ENCODE data around the gene MIR17HG.
"Not testable (repeated sequence)": the region's sequence is repeated elsewhere in the genome, so short reads cannot be mapped to it uniquely, and the experiment has no call there.

Gene MIR17HG

DNA sequence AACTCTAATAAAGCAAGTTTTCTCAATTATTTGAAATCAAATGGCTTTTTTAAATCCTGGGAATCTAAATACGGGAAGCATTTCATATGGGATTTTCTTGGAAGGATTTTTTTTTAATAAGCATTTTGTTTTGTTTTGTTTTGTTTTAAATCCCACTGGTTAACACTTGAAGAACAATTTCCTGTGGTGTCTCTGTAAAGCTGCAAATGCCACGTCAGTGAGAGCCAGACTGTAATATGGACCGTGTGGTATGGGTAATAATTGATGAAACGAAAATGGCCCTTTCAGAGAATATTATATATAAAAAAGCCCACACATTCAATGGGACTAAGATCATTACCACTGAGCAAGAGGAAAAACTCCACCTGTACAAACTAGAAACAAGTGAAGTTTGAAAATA, 33.9 kb upstream of the MIR17HG start:
- Histone ChIP-seq H3K27ac (ENCODE audit: low read depth, low read length, severe bottlenecking) (no peak overlapping the region), H3K36me3 (ENCODE audit: control insufficient read depth, insufficient read depth, low read length) (no peaks in the 10 kb centered on the region), H3K9me3 (ENCODE audit: control insufficient read depth, low read length) (no peaks in the 10 kb centered on the region), H3K4me3 (ENCODE audit: extremely low read depth, insufficient read depth, low read length, poor library complexity, severe bottlenecking) (no peak overlapping the region), H3K4me1 (ENCODE audit: control insufficient read depth, insufficient read depth, low read length, poor library complexity, severe bottlenecking) (no peaks in the 10 kb centered on the region)
- WGBS, 2 experiments (ENCODE audit: insufficient coverage in 2 of 2) = 40 to 90% methylated on average over 1 to 2 of the region's 4 CpGs

DNA sequence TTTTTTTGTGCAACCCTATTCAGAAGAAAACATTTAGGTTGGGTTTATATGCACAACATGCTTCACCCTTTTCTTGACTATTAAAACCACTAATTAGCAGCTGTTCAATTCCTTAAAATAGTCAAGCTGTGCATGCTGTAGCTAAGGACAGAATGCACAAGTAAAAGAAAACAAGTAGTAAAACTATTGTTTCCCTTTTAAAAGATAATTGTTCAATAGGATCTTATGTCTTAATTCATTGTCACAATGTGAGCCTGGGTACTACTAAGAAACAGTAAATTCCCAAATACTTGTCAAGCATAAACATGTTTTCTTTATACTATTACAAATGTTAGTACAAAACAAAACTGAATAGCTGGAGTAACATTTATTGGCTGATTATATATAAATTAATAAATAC, 32.6 kb upstream of the MIR17HG start:
- Histone ChIP-seq H3K4me3 (ENCODE audit: extremely low read depth, insufficient read depth, low read length, poor library complexity, severe bottlenecking) (no peak overlapping the region), H3K36me3 (ENCODE audit: control insufficient read depth, insufficient read depth, low read length) (no peaks in the 10 kb centered on the region), H3K4me1 (ENCODE audit: control insufficient read depth, insufficient read depth, low read length, poor library complexity, severe bottlenecking) (no peaks in the 10 kb centered on the region), H3K9me3 (ENCODE audit: control insufficient read depth, low read length) (no peaks in the 10 kb centered on the region), H3K27ac (ENCODE audit: low read depth, low read length, severe bottlenecking) (no peak overlapping the region)

DNA sequence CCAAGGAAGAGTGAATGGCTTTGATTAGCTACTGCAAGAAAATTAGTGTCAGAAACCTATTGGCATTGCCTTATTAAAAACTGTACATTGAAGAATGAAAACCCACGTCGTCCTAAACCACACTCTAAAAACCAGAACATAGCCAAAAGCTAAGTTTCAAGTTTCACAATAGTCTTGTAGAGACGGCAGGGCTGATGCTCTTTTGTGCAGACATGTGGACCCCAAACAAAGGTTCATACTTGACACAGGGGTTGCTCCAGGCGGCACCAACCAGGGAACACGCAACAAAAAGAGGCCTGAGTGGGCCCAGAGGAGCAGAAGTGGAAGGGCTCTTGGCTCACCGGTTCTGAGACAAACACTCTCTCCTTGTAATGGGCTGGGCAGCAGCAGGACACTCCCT, 28.6 kb upstream of the MIR17HG start:
- Histone ChIP-seq H3K36me3 (ENCODE audit: control insufficient read depth, insufficient read depth, low read length) (no peaks in the 10 kb centered on the region), H3K9me3 (ENCODE audit: control insufficient read depth, low read length) (no peaks in the 10 kb centered on the region), H3K27ac (ENCODE audit: low read depth, low read length, severe bottlenecking) (no peak overlapping the region), H3K4me1 (ENCODE audit: control insufficient read depth, insufficient read depth, low read length, poor library complexity, severe bottlenecking) (no peaks in the 10 kb centered on the region), H3K4me3 (ENCODE audit: extremely low read depth, insufficient read depth, low read length, poor library complexity, severe bottlenecking) (no peak overlapping the region)
- 81 to 86% methylated on average over 4 to 6 of the region's 6 CpGs for WGBS, 2 experiments (ENCODE audit: insufficient coverage in 2 of 2)

DNA sequence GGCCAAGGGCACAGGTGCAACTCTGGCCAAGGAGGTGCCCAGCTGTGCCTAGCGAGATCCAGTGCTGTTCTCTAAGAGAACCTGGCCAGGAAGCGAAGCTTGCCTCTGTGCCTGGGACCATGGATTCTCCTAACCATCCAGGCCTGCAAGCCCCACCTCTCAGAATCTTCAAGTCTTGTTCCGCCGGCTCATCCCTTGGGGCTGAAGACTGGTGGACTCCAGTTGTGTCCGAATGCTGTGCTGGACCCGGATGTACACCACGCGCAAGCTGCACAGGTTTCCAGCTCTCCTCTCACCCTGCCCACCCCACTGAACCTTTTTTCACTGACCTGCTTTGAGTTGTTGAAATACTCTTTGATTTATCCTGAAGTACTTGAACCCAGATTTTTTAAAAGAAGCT, 27.5 kb upstream of the MIR17HG start:
- H3K27ac ChIP-seq (ENCODE audit: low read depth, low read length, severe bottlenecking) = no peak overlapping the region
- no peaks in the 10 kb centered on the region for H3K4me1 ChIP-seq (ENCODE audit: control insufficient read depth, insufficient read depth, low read length, poor library complexity, severe bottlenecking)
- no peaks in the 10 kb centered on the region for H3K9me3 ChIP-seq (ENCODE audit: control insufficient read depth, low read length)
- H3K4me3 ChIP-seq (ENCODE audit: extremely low read depth, insufficient read depth, low read length, poor library complexity, severe bottlenecking) = no peak overlapping the region
- no peaks in the 10 kb centered on the region for H3K36me3 ChIP-seq (ENCODE audit: control insufficient read depth, insufficient read depth, low read length)
- WGBS, 2 experiments (ENCODE audit: insufficient coverage in 2 of 2) = 88 to 92% methylated on average over 6 to 8 of the region's 8 CpGs

DNA sequence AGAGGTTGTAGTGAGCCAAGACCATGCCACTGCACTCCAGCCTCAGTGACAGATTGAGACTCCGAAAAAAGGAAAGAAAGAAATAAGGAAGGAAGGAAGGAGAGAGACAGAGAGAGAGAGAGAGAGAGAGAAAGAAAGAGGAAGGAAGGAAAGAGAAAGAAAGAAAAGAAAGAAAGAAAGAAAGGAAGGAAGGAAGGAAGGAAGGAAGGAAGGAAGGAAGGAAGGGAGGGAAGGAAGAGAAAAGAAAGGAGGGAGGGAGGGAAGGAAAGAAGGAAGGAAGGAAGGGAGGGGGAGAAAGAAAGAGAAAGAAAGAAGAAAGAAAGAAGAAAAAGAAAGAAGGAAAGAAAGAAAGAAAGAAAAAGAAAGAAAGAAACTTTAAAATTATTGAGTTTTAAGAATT, 26.5 kb upstream of the MIR17HG start:
- H3K36me3 ChIP-seq (ENCODE audit: control insufficient read depth, insufficient read depth, low read length); H3K27ac ChIP-seq (ENCODE audit: low read depth, low read length, severe bottlenecking); H3K4me1 ChIP-seq (ENCODE audit: control insufficient read depth, insufficient read depth, low read length, poor library complexity, severe bottlenecking); H3K4me3 ChIP-seq (ENCODE audit: extremely low read depth, insufficient read depth, low read length, poor library complexity, severe bottlenecking); H3K9me3 ChIP-seq (ENCODE audit: control insufficient read depth, low read length): not testable (repeated sequence)
- 36 to 50% methylated on average over 1 of the region's 1 CpG for WGBS, 2 experiments (ENCODE audit: insufficient coverage in 2 of 2)

DNA sequence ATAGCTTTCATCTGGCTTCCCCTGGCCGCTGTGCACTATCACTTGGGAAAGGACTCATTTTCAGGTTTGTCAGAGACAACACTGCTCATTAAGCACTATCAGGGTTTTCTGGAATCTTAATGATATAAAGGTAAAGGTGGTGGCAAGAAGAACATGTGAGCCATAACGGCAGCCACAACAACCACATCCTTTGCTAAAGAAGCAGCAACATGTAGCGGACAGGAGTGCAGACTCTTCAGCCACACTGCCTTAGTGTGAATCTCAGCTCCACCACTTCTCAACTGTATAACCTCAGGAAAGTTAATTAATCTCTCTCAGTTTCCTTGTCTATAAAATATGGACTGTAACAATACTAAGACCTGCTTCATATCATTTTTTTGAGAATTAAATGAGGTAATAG, 24.1 kb upstream of the MIR17HG start:
- Histone ChIP-seq H3K27ac (ENCODE audit: low read depth, low read length, severe bottlenecking) (no peak overlapping the region), H3K4me3 (ENCODE audit: extremely low read depth, insufficient read depth, low read length, poor library complexity, severe bottlenecking) (no peak overlapping the region), H3K9me3 (ENCODE audit: control insufficient read depth, low read length) (no peaks in the 10 kb centered on the region), H3K36me3 (ENCODE audit: control insufficient read depth, insufficient read depth, low read length) (no peaks in the 10 kb centered on the region), H3K4me1 (ENCODE audit: control insufficient read depth, insufficient read depth, low read length, poor library complexity, severe bottlenecking) (no peaks in the 10 kb centered on the region)
- 83 to 100% methylated on average over 1 to 2 of the region's 3 CpGs for WGBS, 2 experiments (ENCODE audit: insufficient coverage in 2 of 2)

DNA sequence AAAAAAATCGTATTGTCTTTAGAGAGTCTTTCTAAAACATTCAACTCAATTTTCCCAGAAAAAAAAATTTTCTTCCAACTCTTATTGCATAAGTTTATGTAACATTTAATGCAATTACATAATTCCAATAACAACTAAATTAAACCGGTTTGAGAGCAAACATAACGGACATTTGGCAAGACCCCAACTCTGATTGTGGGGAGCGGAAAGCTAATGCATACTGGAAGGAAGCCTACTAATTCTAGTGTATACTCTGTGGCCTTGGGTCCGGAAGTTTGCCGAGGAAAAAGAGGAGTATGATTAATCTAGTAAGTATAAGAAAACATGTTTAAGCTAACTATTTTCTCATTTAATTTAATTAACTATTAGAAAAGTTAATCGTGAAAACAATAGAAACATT, 21.3 kb upstream of the MIR17HG start:
- Histone ChIP-seq H3K36me3 (ENCODE audit: control insufficient read depth, insufficient read depth, low read length) (no peaks in the 10 kb centered on the region), H3K27ac (ENCODE audit: low read depth, low read length, severe bottlenecking) (no peak overlapping the region), H3K4me3 (ENCODE audit: extremely low read depth, insufficient read depth, low read length, poor library complexity, severe bottlenecking) (no peak overlapping the region), H3K4me1 (ENCODE audit: control insufficient read depth, insufficient read depth, low read length, poor library complexity, severe bottlenecking) (no peaks in the 10 kb centered on the region), H3K9me3 (ENCODE audit: control insufficient read depth, low read length) (no peaks in the 10 kb centered on the region)
- 92% methylated on average over 2 of the region's 7 CpGs; no CpG with 5 or more reads in 1 of the 2 experiments for WGBS, 2 experiments (ENCODE audit: insufficient coverage in 2 of 2)

DNA sequence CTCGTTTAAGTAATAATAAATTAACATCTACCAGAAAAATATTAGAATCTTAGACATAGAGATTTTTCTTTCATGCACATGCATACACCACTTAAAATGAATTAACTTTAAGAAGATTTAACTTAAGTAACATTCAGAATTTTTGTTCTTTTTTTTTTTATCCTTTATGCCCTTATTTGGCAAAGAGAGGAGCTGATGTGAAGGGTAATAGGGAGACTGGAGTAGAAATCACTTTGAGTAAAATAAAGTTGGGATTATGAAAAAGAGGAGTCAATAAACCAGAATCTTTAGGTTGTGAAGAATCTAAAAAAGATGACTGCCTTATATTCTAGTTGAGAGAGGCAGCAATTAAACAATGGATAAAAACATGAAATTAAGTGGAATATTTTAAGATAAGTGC, 18.8 kb upstream of the MIR17HG start:
- WGBS, 2 experiments (ENCODE audit: insufficient coverage in 2 of 2) = no CpG with 5 or more reads among the region's 1 CpG
- no peaks in the 10 kb centered on the region for H3K36me3 ChIP-seq (ENCODE audit: control insufficient read depth, insufficient read depth, low read length)

DNA sequence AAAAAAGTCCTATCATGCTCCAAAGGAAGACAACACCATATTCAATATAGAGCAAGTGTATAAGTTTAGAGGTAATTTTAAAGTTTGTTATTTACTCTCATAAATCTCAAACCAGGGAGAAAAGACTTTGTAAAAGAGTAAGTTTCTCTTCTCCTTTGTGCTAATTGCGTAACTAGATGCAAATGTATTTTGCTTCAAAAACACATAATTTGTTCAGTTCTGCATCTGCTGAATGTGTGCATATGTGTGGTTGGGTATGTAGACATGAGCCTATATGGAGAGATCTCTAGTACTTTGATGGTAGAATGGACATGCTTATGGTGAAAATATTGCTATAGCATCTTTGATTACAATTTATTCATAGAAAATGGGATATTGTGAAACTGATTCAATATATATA, 17.8 kb upstream of the MIR17HG start:
- H3K36me3 ChIP-seq (ENCODE audit: control insufficient read depth, insufficient read depth, low read length) = no peaks in the 10 kb centered on the region
- no peaks in the 10 kb centered on the region for H3K4me1 ChIP-seq (ENCODE audit: control insufficient read depth, insufficient read depth, low read length, poor library complexity, severe bottlenecking)
- H3K4me3 ChIP-seq (ENCODE audit: extremely low read depth, insufficient read depth, low read length, poor library complexity, severe bottlenecking) = no peak overlapping the region
- H3K9me3 ChIP-seq (ENCODE audit: control insufficient read depth, low read length) = no peaks in the 10 kb centered on the region
- WGBS, 2 experiments (ENCODE audit: insufficient coverage in 2 of 2) = no CpG with 5 or more reads among the region's 1 CpG
- no peak overlapping the region for H3K27ac ChIP-seq (ENCODE audit: low read depth, low read length, severe bottlenecking)

More for the DNA sequence above, 18.8 kb upstream of the MIR17HG start:
- Histone ChIP-seq H3K4me3 (ENCODE audit: extremely low read depth, insufficient read depth, low read length, poor library complexity, severe bottlenecking) (no peak overlapping the region), H3K4me1 (ENCODE audit: control insufficient read depth, insufficient read depth, low read length, poor library complexity, severe bottlenecking) (no peaks in the 10 kb centered on the region), H3K9me3 (ENCODE audit: control insufficient read depth, low read length) (no peaks in the 10 kb centered on the region), H3K27ac (ENCODE audit: low read depth, low read length, severe bottlenecking) (no peak overlapping the region)

DNA sequence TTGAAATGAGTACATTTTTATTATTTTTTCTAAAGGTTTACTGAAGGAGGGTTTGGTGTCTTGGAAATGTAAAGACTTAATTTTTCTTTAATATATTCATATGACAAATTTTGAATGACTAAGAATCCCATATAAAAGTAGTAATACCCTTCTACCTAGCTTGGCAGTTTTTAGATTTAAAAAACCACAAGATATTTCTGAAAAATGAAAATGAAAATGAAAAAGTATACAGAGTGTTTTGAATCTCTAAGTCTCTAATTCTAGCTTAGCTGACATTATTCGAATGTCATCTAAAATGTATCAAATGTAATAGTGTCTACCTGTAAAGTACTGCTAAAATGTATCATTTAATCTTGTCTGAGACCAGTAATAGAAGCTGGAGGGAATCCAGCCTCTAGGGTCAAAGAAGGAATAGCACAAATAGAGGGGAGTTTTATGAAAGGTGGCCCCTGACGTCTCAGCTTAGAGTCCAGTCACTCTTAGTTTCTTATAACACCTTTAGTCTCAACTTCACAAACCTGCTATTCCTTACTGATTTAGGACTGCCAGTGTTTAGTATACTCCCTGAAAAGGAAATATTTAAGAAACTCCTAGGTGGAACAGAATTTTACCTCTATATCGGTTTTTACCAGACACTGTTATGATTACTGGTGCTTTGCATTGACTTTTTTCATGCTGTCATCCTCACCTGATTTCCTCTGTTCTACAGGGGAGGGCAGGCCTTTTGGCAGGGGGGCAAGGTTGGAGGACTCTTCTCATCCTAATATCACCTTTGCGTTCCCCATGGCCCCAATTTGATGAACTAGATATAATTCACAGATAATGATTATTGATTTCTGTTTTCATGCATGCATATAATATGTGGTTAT, 16.2 kb upstream of the MIR17HG start:
- no CpG with 5 or more reads among the region's 4 CpGs for WGBS, 2 experiments (ENCODE audit: insufficient coverage in 2 of 2)

DNA sequence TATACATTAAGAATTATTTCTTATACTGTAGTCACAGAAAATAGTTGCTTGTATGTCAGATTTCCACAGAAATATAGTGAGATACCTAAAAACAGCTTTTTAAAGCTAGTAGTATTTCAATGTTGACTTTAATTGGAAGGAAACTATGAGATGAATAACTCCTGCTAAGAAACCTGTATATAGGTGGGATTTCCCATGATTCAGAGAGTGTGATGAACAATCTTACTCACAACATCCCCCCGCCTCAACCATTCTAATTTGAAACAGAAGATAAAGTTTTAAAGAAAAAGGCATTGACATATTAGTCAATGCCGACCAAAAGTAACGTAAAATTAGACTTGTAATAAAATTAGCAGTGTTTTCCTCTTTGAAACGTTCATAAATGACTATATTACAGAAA, 1.4 kb upstream of the MIR17HG start:
- WGBS, 2 experiments (ENCODE audit: insufficient coverage in 2 of 2) = no CpG with 5 or more reads among the region's 4 CpGs
- Histone ChIP-seq H3K27ac (ENCODE audit: low read depth, low read length, severe bottlenecking) (no peak overlapping the region), H3K4me3 (ENCODE audit: extremely low read depth, insufficient read depth, low read length, poor library complexity, severe bottlenecking) (no peak overlapping the region), H3K4me1 (ENCODE audit: control insufficient read depth, insufficient read depth, low read length, poor library complexity, severe bottlenecking) (peaks cover 5% of the 10 kb centered on the region), H3K9me3 (ENCODE audit: control insufficient read depth, low read length) (no peaks in the 10 kb centered on the region), H3K36me3 (ENCODE audit: control insufficient read depth, insufficient read depth, low read length) (peaks cover 12% of the 10 kb centered on the region)

More for the DNA sequence above, 16.2 kb upstream of the MIR17HG start:
- Histone ChIP-seq H3K27ac (ENCODE audit: low read depth, low read length, severe bottlenecking) (no peak overlapping the region), H3K4me1 (ENCODE audit: control insufficient read depth, insufficient read depth, low read length, poor library complexity, severe bottlenecking) (no peaks in the 10 kb centered on the region), H3K9me3 (ENCODE audit: control insufficient read depth, low read length) (no peaks in the 10 kb centered on the region), H3K36me3 (ENCODE audit: control insufficient read depth, insufficient read depth, low read length) (no peaks in the 10 kb centered on the region), H3K4me3 (ENCODE audit: extremely low read depth, insufficient read depth, low read length, poor library complexity, severe bottlenecking) (no peak overlapping the region)
